ENCODE results near the gene BMF.

BMF gene

GRCh38 chr15:40065166-40065565 lies 43.5 kb downstream of the BMF start:
- DNase-seq (ENCODE audit: low spot score): no peak

- DNase-seq (ENCODE audit: low spot score): peak; percentile 46
Observed at GRCh38 chr15:40064231-40064894, 44.3 kb downstream of the BMF start.

GRCh38 chr15:40063563-40064011 lies 45.1 kb downstream of the BMF start:
- DNase-seq (ENCODE audit: low spot score): peak; percentile 73

GRCh38 chr15:40062816-40063562 lies 45.7 kb downstream of the BMF start:
- no peak for DNase-seq (ENCODE audit: low spot score)

GRCh38 chr15:40061212-40061901 lies 47.3 kb downstream of the BMF start:
- no peak for DNase-seq (ENCODE audit: low spot score)

- no peak for DNase-seq (ENCODE audit: low spot score)
Observed at GRCh38 chr15:40060236-40060961, 48.3 kb downstream of the BMF start.

GRCh38 chr15:40059821-40060220 lies 48.9 kb downstream of the BMF start:
- no peak for DNase-seq (ENCODE audit: low spot score)

GRCh38 chr15:40058476-40059140 lies 50.1 kb downstream of the BMF start:
- no peak for DNase-seq (ENCODE audit: low spot score)

- no peak for DNase-seq (ENCODE audit: low spot score)
Observed at GRCh38 chr15:40055576-40056293, 52.9 kb downstream of the BMF start.

GRCh38 chr15:40054855-40055575 lies 53.7 kb downstream of the BMF start:
- DNase-seq (ENCODE audit: low spot score): no peak

GRCh38 chr15:40054605-40054854 lies 54.1 kb downstream of the BMF start:
- no peak for DNase-seq (ENCODE audit: low spot score)

- no peak for DNase-seq (ENCODE audit: low spot score)
Observed at GRCh38 chr15:40053831-40054604, 54.7 kb downstream of the BMF start.

- no peak for DNase-seq (ENCODE audit: low spot score)
Observed at GRCh38 chr15:40053079-40053830, 55.4 kb downstream of the BMF start.

- DNase-seq (ENCODE audit: low spot score): no peak
Observed at GRCh38 chr15:40052604-40053003, 56.1 kb downstream of the BMF start.

GRCh38 chr15:40051616-40052415 lies 56.9 kb downstream of the BMF start:
- no peak for DNase-seq (ENCODE audit: low spot score)

GRCh38 chr15:40050788-40051470 lies 57.8 kb downstream of the BMF start:
- DNase-seq (ENCODE audit: low spot score): no peak

- DNase-seq (ENCODE audit: low spot score): no peak
Observed at GRCh38 chr15:40048926-40049475, 59.7 kb downstream of the BMF start.
